GM19438 (cell line): ENCODE results near the gene TUBA1A.
"Not testable (repeated sequence)": the region's sequence is repeated elsewhere in the genome, so short reads cannot be mapped to it uniquely, and the experiment has no call there.

Experiments
- ATAC-seq: cut with Tn5 transposase; IDR thresholded peaks from one replicate; pipeline ENCODE4 v1.9.1; 2021; ENCODE audit warnings: low read depth; ENCODE audit not compliant: unreplicated experiment

Gene TUBA1A

DNA sequence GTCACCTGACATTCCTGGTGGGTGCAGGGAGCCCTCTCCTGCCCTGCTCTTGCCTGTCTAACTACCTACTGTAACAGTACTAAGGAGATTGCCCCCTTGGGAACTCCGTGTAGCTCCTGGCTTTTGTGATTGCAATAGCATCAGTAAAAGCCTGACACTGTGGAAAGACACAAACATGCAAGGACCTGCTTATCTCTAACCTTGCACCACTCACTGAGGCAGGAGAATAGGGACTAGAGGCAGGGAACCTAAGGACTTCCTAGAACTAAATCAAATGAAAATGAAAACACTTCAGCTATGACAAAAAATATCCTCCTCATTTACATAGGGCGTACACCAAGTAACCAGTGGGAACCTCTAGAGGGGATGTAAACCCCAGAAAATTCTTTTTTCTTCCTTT lies 28.5 kb downstream of the TUBA1A start:
- no peak for ATAC-seq

DNA sequence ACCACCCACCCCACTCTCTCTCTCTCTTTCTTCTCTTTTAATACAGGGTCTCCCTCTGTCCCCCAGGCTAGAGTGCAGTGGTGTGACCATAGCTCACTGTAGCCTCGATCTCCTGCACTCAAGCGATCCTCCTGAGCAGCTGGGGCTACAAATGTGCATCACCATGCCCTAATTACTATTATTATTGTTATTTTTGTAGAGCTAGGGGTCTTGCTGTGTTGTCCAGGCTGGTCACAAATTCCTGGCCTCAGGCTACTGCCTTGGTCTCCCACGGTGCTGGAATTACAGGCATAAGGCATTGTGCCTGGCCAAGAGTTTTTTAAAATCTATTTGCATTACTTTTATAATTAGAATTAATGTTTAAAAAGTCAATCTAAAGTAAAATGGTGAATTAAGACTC lies 34.7 kb downstream of the TUBA1A start:
- ATAC-seq: no peak

DNA sequence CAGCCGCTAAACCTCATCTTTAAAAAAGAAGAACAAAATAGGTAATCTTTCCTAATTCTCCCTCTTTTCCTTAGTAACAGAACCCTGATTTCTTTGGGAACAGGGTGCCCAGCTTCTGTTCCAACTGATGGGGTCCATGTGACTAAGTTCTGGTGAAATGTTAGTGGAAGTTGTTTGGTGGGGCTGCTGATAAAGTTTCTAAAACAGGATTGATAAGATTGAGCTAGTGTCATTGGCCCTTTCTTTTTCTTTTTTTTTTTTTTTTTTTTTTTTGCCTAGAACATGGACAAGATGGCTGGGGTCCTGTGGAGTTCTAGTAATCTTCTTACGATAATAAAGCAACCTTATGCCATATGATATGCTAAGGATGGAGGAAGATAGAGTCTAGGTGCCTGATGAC lies 41.5 kb downstream of the TUBA1A start:
- no peak for ATAC-seq

- ATAC-seq: no peak
Measured at GRCh38 chr12:49146406-49146805, 42.5 kb downstream of the TUBA1A start.

DNA sequence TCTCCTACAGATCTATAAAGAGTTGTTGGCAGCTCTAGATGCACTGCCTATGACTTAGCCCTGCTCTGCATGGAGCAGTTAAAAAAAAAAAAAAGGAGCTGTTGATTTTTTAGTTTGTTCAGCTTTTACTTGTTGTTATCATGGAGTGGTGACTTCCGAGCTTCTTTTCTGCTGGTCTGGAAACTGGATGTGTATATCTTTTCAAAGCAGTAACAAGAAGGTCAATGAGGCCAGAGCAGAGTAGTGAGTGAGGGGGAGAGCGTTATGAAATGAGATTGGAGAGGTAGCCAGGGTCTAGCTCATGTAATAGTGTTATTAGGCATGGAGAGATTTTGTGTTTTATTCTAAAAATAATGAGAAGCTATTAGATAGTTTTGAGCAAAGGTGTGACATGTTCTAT lies 44.5 kb downstream of the TUBA1A start:
- ATAC-seq: no peak

- no peak for ATAC-seq
Measured at GRCh38 chr12:49138999-49139398, 49.9 kb downstream of the TUBA1A start.

DNA sequence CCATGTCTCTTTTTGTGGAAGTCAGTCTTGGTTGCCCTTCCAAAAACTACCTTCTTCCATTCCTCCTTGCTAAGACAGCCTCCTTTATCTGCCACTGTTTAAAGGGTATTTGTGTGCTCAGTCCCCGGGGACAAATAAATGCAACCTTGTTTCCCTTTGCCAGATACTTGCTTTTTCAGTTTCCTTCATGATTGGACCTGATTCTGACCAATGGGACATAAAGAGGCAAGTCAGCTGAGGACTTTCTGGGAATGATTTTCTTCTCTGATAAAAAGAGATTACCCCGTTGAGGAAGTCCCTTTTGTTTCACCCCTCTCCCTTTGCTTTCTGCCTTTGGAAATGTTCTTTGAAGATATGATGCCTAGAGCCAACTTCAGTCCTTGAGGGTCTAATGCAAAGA lies 50.3 kb downstream of the TUBA1A start:
- ATAC-seq: no peak

DNA sequence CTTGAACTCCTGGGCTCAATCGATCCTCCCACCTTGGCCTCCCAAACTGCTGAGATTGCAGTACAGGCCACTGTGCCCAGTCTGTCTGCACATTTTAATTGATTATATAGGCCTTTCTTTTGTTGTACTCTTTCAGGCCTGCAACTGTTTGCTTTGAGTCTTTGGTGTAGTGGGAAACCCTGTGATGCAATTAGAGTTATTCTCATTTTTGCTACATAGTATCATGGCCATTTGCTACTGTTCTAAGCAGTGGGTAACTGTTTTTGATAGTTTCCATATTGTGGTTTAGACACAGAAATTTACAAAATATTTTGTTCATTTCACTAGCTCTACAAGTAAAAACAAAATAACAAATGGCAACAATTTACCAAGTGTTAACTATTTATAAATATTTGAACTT lies 51.4 kb downstream of the TUBA1A start:
- no peak for ATAC-seq

GRCh38 chr12:49136997-49137396 lies 51.9 kb downstream of the TUBA1A start:
- not testable (repeated sequence) for ATAC-seq
